Trophoblast cell (in vitro differentiated cells and primary cell): ENCODE measurements around the gene CNIH1.

ENCODE experiments used
- DNase-seq, 2 donors: peaks; one replicate each; pipeline ENCODE4 v3.0.0-alpha.2; 2016
- H2AFZ ChIP-seq: 2 replicates; pipeline ENCODE4 v1.6.1; 2013; ENCODE audit warnings: low read length, moderate library complexity, mild to moderate bottlenecking; ENCODE audit not compliant: insufficient read depth, poor library complexity
- H2AK5ac ChIP-seq: 2 replicates; pipeline ENCODE4 v1.6.1; 2013; ENCODE audit warnings: mild to moderate bottlenecking, low read length
- H2BK120ac ChIP-seq: 2 replicates; pipeline ENCODE4 v1.6.1; 2013; ENCODE audit warnings: low read length, mild to moderate bottlenecking, moderate library complexity; ENCODE audit not compliant: insufficient read depth, poor library complexity
- H2BK12ac ChIP-seq: 2 replicates; pipeline ENCODE4 v1.6.1; 2013; ENCODE audit warnings: mild to moderate bottlenecking, low read length, moderate library complexity
- H2BK5ac ChIP-seq: 2 replicates; pipeline ENCODE4 v1.6.1; 2013; ENCODE audit warnings: low read length, low read depth, moderate library complexity, mild to moderate bottlenecking; ENCODE audit not compliant: poor library complexity
- H3K14ac ChIP-seq: 2 replicates; pipeline ENCODE4 v1.6.1; 2013; ENCODE audit warnings: mild to moderate bottlenecking, low read length
- H3K18ac ChIP-seq: 2 replicates; pipeline ENCODE4 v1.6.1; 2013; ENCODE audit warnings: mild to moderate bottlenecking, low read length
- H3K23ac ChIP-seq: 2 replicates; pipeline ENCODE4 v1.6.1; 2013; ENCODE audit warnings: low read length
- H3K27ac ChIP-seq: 2 replicates; pipeline ENCODE4 v1.5.1; 2013; ENCODE audit warnings: low read depth, mild to moderate bottlenecking, inconsistent platforms, low read length, moderate library complexity
- H3K27me3 ChIP-seq: 2 replicates; pipeline ENCODE4 v1.6.1; 2013; ENCODE audit warnings: inconsistent platforms, mild to moderate bottlenecking, low read length, moderate library complexity; ENCODE audit not compliant: insufficient read depth
- H3K36me3 ChIP-seq, 2 experiments: 1 replicate in 1 of 2; 2 replicates in 1 of 2; pipeline ENCODE4 v1.6.1; 2013; ENCODE audit warnings: low read length in 2 of 2, mild to moderate bottlenecking in 2 of 2, moderate library complexity in 1 of 2; ENCODE audit not compliant: insufficient read depth in 2 of 2, control insufficient read depth in 1 of 2
- H3K4ac ChIP-seq: 2 replicates; pipeline ENCODE4 v1.6.1; 2013; ENCODE audit warnings: low read depth, mild to moderate bottlenecking, low read length, moderate library complexity
- H3K4me1 ChIP-seq, 2 experiments: 1 replicate in 1 of 2; 2 replicates in 1 of 2; pipeline ENCODE4 v1.6.1; 2013; ENCODE audit warnings: low read length in 2 of 2, mild to moderate bottlenecking in 2 of 2, moderate library complexity in 1 of 2; ENCODE audit not compliant: insufficient read depth in 2 of 2, control insufficient read depth in 1 of 2
- H3K4me2 ChIP-seq: 2 replicates; pipeline ENCODE4 v1.6.1; 2013; ENCODE audit warnings: inconsistent platforms, mild to moderate bottlenecking, low read length, moderate library complexity
- H3K4me3 ChIP-seq: 2 replicates; pipeline ENCODE4 v1.5.1; 2013; ENCODE audit warnings: mild to moderate bottlenecking, low read depth, low read length, inconsistent platforms
- H3K79me1 ChIP-seq: one replicate; pipeline ENCODE4 v1.6.1; 2013; ENCODE audit warnings: low read length
- H3K79me2 ChIP-seq: 2 replicates; pipeline ENCODE4 v1.6.1; 2013; ENCODE audit warnings: low read length, mild to moderate bottlenecking; ENCODE audit not compliant: control insufficient read depth, insufficient read depth, poor library complexity
- H3K9ac ChIP-seq: 2 replicates; pipeline ENCODE4 v1.6.1; 2013; ENCODE audit warnings: mild to moderate bottlenecking, low read length
- H3K9me3 ChIP-seq: 2 replicates; pipeline ENCODE4 v1.6.1; 2013; ENCODE audit warnings: low read depth, mild to moderate bottlenecking, control low read depth, inconsistent platforms, low read length; ENCODE audit not compliant: insufficient read depth
- H4K12ac ChIP-seq: 2 replicates; pipeline ENCODE4 v1.6.1; 2013; ENCODE audit warnings: low read depth, mild to moderate bottlenecking, low read length, moderate library complexity
- H4K8ac ChIP-seq: 2 replicates; pipeline ENCODE4 v1.6.1; 2013; ENCODE audit warnings: low read depth, mild to moderate bottlenecking, low read length, moderate library complexity
- H4K91ac ChIP-seq: one replicate; pipeline ENCODE4 v1.6.1; 2013; ENCODE audit warnings: low read depth, mild to moderate bottlenecking, low read length, moderate library complexity
- WGBS: extraction: QIAGEN DNeasy Blood & Tissue Kit; methylation state at CpG from one replicate; pipeline ENCODE4 v1.1.7; 2013; ENCODE audit warnings: missing lambda C conversion rate; ENCODE audit not compliant: insufficient read length, insufficient coverage; ENCODE audit errors: extremely low coverage; 5-methylcytosine and 5-hydroxymethylcytosine counted together

The CNIH1 gene

GRCh38 chr14:54478636-54479215 lies 37.6 kb upstream of the CNIH1 start:
- Histone ChIP-seq H3K9me3 (no peaks in the 10 kb centered on the region), H2BK5ac (no peak overlapping the region), H3K23ac (no peak overlapping the region), H3K27ac (no peak overlapping the region), H3K79me1 (no peaks in the 10 kb centered on the region), H2AFZ (no peak overlapping the region), H3K4ac (no peak overlapping the region), H4K8ac (no peak overlapping the region), H3K79me2 (no peaks in the 10 kb centered on the region), H4K91ac (no peak overlapping the region), H3K4me1 (no peaks in the 10 kb centered on the region), H3K18ac (no peak overlapping the region), H2BK12ac (no peak overlapping the region), H3K4me3 (no peak overlapping the region), H3K4me2 (no peak overlapping the region), H3K36me3 (peaks cover 0 to 4% of the 10 kb centered on the region in 2 experiments), H4K12ac (no peak overlapping the region), H3K27me3 (no peaks in the 10 kb centered on the region), H2BK120ac (no peak overlapping the region), H2AK5ac (no peak overlapping the region), H3K14ac (no peak overlapping the region), H3K9ac (no peak overlapping the region)
- DNase-seq = no peak
- WGBS = no CpG with 5 or more reads among the region's 3 CpGs

GRCh38 chr14:54475911-54476310 lies 34.7 kb upstream of the CNIH1 start:
- H3K79me2 ChIP-seq = no peaks in the 10 kb centered on the region
- H2BK5ac ChIP-seq = no peak overlapping the region
- no peak overlapping the region for H3K4me2 ChIP-seq
- H3K9me3 ChIP-seq = no peaks in the 10 kb centered on the region
- H2BK12ac ChIP-seq = no peak overlapping the region
- H3K36me3 ChIP-seq = peaks cover 2% of the 10 kb centered on the region in 2 experiments
- no peaks in the 10 kb centered on the region for H3K79me1 ChIP-seq
- H3K4ac ChIP-seq = no peak overlapping the region
- H4K91ac ChIP-seq = no peak overlapping the region
- no peak overlapping the region for H3K9ac ChIP-seq
- H3K18ac ChIP-seq = no peak overlapping the region
- H4K12ac ChIP-seq = no peak overlapping the region
- H2AK5ac ChIP-seq = no peak overlapping the region
- H4K8ac ChIP-seq = no peak overlapping the region
- H3K14ac ChIP-seq = no peak overlapping the region
- no peak overlapping the region for H3K23ac ChIP-seq
- H3K4me3 ChIP-seq = no peak overlapping the region
- H3K27me3 ChIP-seq = no peaks in the 10 kb centered on the region
- H2AFZ ChIP-seq = no peak overlapping the region
- H3K4me1 ChIP-seq = peaks cover 0 to 6% of the 10 kb centered on the region in 2 experiments
- no peak overlapping the region for H3K27ac ChIP-seq
- DNase-seq = no peak
- no peak overlapping the region for H2BK120ac ChIP-seq
- WGBS = no CpG with 5 or more reads among the region's 4 CpGs

GRCh38 chr14:54475187-54475899 lies 34.2 kb upstream of the CNIH1 start:
- no peak overlapping the region for H3K18ac ChIP-seq
- no peak overlapping the region for H3K14ac ChIP-seq
- no peak overlapping the region for H4K91ac ChIP-seq
- WGBS = no CpG with 5 or more reads among the region's 4 CpGs
- H3K27ac ChIP-seq = no peak overlapping the region
- no peak overlapping the region for H2BK12ac ChIP-seq
- H3K4me3 ChIP-seq = no peak overlapping the region
- no peak overlapping the region for H2BK120ac ChIP-seq
- H2AFZ ChIP-seq = no peak overlapping the region
- H2BK5ac ChIP-seq = no peak overlapping the region
- H4K8ac ChIP-seq = no peak overlapping the region
- no peak overlapping the region for H3K9ac ChIP-seq
- H3K4me1 ChIP-seq = peaks cover 0 to 6% of the 10 kb centered on the region in 2 experiments
- no peaks in the 10 kb centered on the region for H3K79me1 ChIP-seq
- H3K9me3 ChIP-seq = no peaks in the 10 kb centered on the region
- H3K23ac ChIP-seq = no peak overlapping the region
- no peak overlapping the region for H3K4me2 ChIP-seq
- H3K4ac ChIP-seq = no peak overlapping the region
- no peak overlapping the region for H4K12ac ChIP-seq
- H2AK5ac ChIP-seq = no peak overlapping the region
- peak in 1 of 2 donors; percentile 75 for DNase-seq
- peaks cover 2% of the 10 kb centered on the region in 2 experiments for H3K36me3 ChIP-seq
- H3K27me3 ChIP-seq = no peaks in the 10 kb centered on the region
- H3K79me2 ChIP-seq = no peaks in the 10 kb centered on the region

- H3K4me2 ChIP-seq = no peak overlapping the region
- WGBS = no CpG with 5 or more reads among the region's 2 CpGs
- no peak overlapping the region for H3K4me3 ChIP-seq
- peaks cover 0 to 6% of the 10 kb centered on the region in 2 experiments for H3K4me1 ChIP-seq
- no peak overlapping the region for H3K18ac ChIP-seq
- no peaks in the 10 kb centered on the region for H3K9me3 ChIP-seq
- H3K9ac ChIP-seq = no peak overlapping the region
- no peak overlapping the region for H2AFZ ChIP-seq
- no peak overlapping the region for H4K8ac ChIP-seq
- no peak overlapping the region for H3K23ac ChIP-seq
- H3K79me2 ChIP-seq = no peaks in the 10 kb centered on the region
- H3K27ac ChIP-seq = no peak overlapping the region
- H2BK120ac ChIP-seq = no peak overlapping the region
- no peak for DNase-seq
- H2BK12ac ChIP-seq = no peak overlapping the region
- H3K27me3 ChIP-seq = no peaks in the 10 kb centered on the region
- no peak overlapping the region for H4K12ac ChIP-seq
- H3K79me1 ChIP-seq = no peaks in the 10 kb centered on the region
- no peak overlapping the region for H2BK5ac ChIP-seq
- peaks cover 2% of the 10 kb centered on the region in 2 experiments for H3K36me3 ChIP-seq
- H2AK5ac ChIP-seq = no peak overlapping the region
- no peak overlapping the region for H3K14ac ChIP-seq
- H4K91ac ChIP-seq = no peak overlapping the region
- H3K4ac ChIP-seq = no peak overlapping the region
Measured at GRCh38 chr14:54474232-54474793, 33.1 kb upstream of the CNIH1 start.
